ENCODE results near the gene ARHGAP24. TPM values are rescaled to one million over a fixed set of nuclear protein-coding genes. Genes with fewer than 3 reads are reported as not detected.

The ARHGAP24 gene
- total RNA-seq, 1 experiment from 2014 or later = 17.4 TPM

DNA sequence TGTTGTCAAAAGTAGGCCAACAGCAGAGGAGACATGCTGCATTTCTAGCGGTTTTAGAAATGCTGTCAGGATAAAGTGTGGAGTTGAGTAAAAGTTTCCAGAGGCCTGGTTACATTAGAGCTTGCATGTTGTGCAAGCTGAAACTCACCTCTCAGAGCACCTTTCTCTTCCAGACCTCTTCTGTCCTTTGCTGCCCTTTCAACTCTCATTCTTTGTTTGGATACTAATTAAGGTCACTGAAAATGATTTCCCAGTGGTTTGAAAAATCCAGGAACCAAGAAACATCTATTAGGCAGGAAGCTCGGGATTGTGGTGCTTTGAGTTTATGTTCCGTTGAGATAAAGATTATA is 458.3 kb downstream of the ARHGAP24 start:
- Histone ChIP-seq H3K27ac (ENCODE audit: low read length) (no peak overlapping the region), H3K27me3 (ENCODE audit: control insufficient read depth, insufficient read depth, low read length) (no peaks in the 10 kb centered on the region), H3K4me3 (ENCODE audit: low read depth in 2 of 2, low read length in 2 of 2) (no peak overlapping the region), H3K4me1 (ENCODE audit: control insufficient read depth, insufficient read depth, low read length) (no peaks in the 10 kb centered on the region), H3K36me3 (ENCODE audit: control insufficient read depth, insufficient read depth, low read length) (no peaks in the 10 kb centered on the region), H3K9me3 (ENCODE audit: control insufficient read depth, insufficient read depth, low read depth, low read length) (no peaks in the 10 kb centered on the region)
- CTCF ChIA-PET = no interaction called here
- POLR2A ChIA-PET = no interaction called here
- intact Hi-C loops (cut with micrococcal nuclease; ENCODE audit: unreplicated experiment) = no loop called here
- in situ Hi-C loops (cut with HindIII; ENCODE audit: low pct_unique_long_range_greater_than_20kb, low sequenced_read_pairs) = no loop called here
- no TSS peak for BruUV-seq (replicated peaks)
- no peak for DNase-seq (ENCODE audit: low read depth, low spot score)
- TF ChIP-seq, protein P1, sequence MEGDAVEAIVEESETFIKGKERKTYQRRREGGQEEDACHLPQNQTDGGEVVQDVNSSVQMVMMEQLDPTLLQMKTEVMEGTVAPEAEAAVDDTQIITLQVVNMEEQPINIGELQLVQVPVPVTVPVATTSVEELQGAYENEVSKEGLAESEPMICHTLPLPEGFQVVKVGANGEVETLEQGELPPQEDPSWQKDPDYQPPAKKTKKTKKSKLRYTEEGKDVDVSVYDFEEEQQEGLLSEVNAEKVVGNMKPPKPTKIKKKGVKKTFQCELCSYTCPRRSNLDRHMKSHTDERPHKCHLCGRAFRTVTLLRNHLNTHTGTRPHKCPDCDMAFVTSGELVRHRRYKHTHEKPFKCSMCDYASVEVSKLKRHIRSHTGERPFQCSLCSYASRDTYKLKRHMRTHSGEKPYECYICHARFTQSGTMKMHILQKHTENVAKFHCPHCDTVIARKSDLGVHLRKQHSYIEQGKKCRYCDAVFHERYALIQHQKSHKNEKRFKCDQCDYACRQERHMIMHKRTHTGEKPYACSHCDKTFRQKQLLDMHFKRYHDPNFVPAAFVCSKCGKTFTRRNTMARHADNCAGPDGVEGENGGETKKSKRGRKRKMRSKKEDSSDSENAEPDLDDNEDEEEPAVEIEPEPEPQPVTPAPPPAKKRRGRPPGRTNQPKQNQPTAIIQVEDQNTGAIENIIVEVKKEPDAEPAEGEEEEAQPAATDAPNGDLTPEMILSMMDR (IDR thresholded peaks at IDR 0.05) = no peak
- TF ChIP-seq SIN3A (IDR thresholded peaks at IDR 0.05; ENCODE audit: borderline replicate concordance, insufficient read depth, low read depth, low read length) (no peak), POLR2AphosphoS5 (IDR thresholded peaks at IDR 0.05; ENCODE audit: low read depth, low read length) (no peak), TCF7L2 (IDR thresholded peaks at IDR 0.05; ENCODE audit: low read depth, low read length) (no peak)
- TF ChIP-seq, protein P2, sequence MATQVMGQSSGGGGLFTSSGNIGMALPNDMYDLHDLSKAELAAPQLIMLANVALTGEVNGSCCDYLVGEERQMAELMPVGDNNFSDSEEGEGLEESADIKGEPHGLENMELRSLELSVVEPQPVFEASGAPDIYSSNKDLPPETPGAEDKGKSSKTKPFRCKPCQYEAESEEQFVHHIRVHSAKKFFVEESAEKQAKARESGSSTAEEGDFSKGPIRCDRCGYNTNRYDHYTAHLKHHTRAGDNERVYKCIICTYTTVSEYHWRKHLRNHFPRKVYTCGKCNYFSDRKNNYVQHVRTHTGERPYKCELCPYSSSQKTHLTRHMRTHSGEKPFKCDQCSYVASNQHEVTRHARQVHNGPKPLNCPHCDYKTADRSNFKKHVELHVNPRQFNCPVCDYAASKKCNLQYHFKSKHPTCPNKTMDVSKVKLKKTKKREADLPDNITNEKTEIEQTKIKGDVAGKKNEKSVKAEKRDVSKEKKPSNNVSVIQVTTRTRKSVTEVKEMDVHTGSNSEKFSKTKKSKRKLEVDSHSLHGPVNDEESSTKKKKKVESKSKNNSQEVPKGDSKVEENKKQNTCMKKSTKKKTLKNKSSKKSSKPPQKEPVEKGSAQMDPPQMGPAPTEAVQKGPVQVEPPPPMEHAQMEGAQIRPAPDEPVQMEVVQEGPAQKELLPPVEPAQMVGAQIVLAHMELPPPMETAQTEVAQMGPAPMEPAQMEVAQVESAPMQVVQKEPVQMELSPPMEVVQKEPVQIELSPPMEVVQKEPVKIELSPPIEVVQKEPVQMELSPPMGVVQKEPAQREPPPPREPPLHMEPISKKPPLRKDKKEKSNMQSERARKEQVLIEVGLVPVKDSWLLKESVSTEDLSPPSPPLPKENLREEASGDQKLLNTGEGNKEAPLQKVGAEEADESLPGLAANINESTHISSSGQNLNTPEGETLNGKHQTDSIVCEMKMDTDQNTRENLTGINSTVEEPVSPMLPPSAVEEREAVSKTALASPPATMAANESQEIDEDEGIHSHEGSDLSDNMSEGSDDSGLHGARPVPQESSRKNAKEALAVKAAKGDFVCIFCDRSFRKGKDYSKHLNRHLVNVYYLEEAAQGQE (IDR thresholded peaks at IDR 0.05; ENCODE audit: insufficient read depth in 1 of 2, low read depth in 2 of 2, low read length in 1 of 2) = no peak
- no peak for ATAC-seq

DNA sequence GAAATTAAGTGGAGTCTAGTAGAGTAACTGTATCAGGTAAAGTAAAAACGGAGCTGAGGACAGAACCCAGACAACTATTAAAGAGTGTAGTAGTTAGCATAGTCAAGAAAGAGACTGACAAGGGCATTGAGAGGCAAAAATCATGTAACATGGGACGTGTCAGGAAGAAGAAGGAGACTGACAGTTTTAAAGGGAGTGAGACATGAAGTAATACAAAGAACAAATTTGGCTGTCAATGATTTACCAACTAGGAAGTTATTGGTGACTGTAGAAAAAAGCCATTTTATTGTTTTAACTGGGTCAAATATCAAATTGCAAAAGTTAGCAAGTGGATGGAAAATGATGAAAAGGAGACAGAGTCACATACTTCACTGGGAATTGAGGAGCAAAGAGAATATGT is 462.6 kb downstream of the ARHGAP24 start:
- ChIA-PET CTCF (no interaction called here), POLR2A (no interaction called here)
- no TSS peak for BruUV-seq (replicated peaks)

More for the DNA sequence above, 462.6 kb downstream of the ARHGAP24 start:
- Histone ChIP-seq H3K27ac (ENCODE audit: low read length) (no peak overlapping the region), H3K4me3 (ENCODE audit: low read depth in 2 of 2, low read length in 2 of 2) (no peak overlapping the region), H3K36me3 (ENCODE audit: control insufficient read depth, insufficient read depth, low read length) (no peaks in the 10 kb centered on the region), H3K9me3 (ENCODE audit: control insufficient read depth, insufficient read depth, low read depth, low read length) (no peaks in the 10 kb centered on the region), H3K4me1 (ENCODE audit: control insufficient read depth, insufficient read depth, low read length) (no peaks in the 10 kb centered on the region), H3K27me3 (ENCODE audit: control insufficient read depth, insufficient read depth, low read length) (no peaks in the 10 kb centered on the region)
- no peak for ATAC-seq
- intact Hi-C loops (cut with micrococcal nuclease; ENCODE audit: unreplicated experiment) (no loop called here), in situ Hi-C loops (cut with HindIII; ENCODE audit: low pct_unique_long_range_greater_than_20kb, low sequenced_read_pairs) (no loop called here)
- TF ChIP-seq, protein P2 (IDR thresholded peaks at IDR 0.05; ENCODE audit: insufficient read depth in 1 of 2, low read depth in 2 of 2, low read length in 1 of 2) = no peak
- TF ChIP-seq POLR2AphosphoS5 (IDR thresholded peaks at IDR 0.05; ENCODE audit: low read depth, low read length) = no peak
- DNase-seq (ENCODE audit: low read depth, low spot score) = no peak
